HepG2 (cell line): ENCODE measurements around the gene ZBTB7A. TPM values are rescaled to one million over a fixed set of nuclear protein-coding genes. Genes with fewer than 3 reads are reported as not detected.

ENCODE experiments used
- ATAC-seq: fragments of 200-7000 bp; cut with Tn5 transposase; 3 replicates; pipeline ENCODE4 v1.9.1; 2020; ENCODE audit warnings: mild to moderate bottlenecking, moderate library complexity
- BruUV-seq: library from RNA; stranded (reverse); fragments of 400-500 nt; replicated peaks from 2 replicates; lab custom pipeline; 2021; lab: Mats Ljungman, UMichigan
- CTCF ChIA-PET: fragments of 300-600 bp; formaldehyde crosslinking; extraction: SDS; loops from one replicate; lab custom pipeline; 2021; ENCODE audit warnings: low total read pairs, inconsistent platforms, low intra/inter-chr PET ratio; lab: Yijun Ruan, JAX
- POLR2A ChIA-PET: fragments of 350-600 bp; sonication (Branson Sonifier 250); formaldehyde crosslinking; loops from one replicate; lab custom pipeline; 2020; ENCODE audit warnings: antibody characterized with exemption, inconsistent platforms; lab: Yijun Ruan, JAX
- DNase-seq: peaks from one replicate; pipeline ENCODE4 v3.0.0-alpha.2; 2015; ENCODE audit warnings: low spot score
- FAIRE-seq: peaks from 3 replicates; lab custom pipeline; 2011; peaks lifted over from hg19 to GRCh38; lab: Jason Lieb, UNC
- H2AFZ ChIP-seq: one replicate; pipeline ENCODE4 v1.6.1; 2011; ENCODE audit warnings: low read length, inconsistent platforms
- H3K27ac ChIP-seq: fragments of 300-600 bp; 3 replicates; pipeline ENCODE4 v1.8.0; 2011; ENCODE audit warnings: mixed run types, mild to moderate bottlenecking, mixed read lengths, low read length, inconsistent platforms; ENCODE audit not compliant: insufficient read depth; ENCODE audit errors: extremely low read length
- H3K27me3 ChIP-seq, 2 experiments: fragments of 200-600 bp in 1 of 2; 2 replicates in 1 of 2; 3 replicates in 1 of 2; pipeline versions ENCODE4 v1.6.0 to v1.8.0; 2011; ENCODE audit warnings: low read length in 2 of 2, mild to moderate bottlenecking in 2 of 2, moderate library complexity in 2 of 2, inconsistent platforms in 1 of 2; ENCODE audit not compliant: insufficient read depth in 2 of 2, control insufficient read depth in 1 of 2
- H3K36me3 ChIP-seq, 2 experiments: fragments of 200-600 bp in 1 of 2; replicated peaks in 1 of 2; 2 replicates in 1 of 2; 3 replicates in 1 of 2; pipeline versions ENCODE4 v1.5.1 to v1.8.0; 2011; ENCODE audit warnings: low read length in 2 of 2, inconsistent platforms in 1 of 2; ENCODE audit not compliant: insufficient read depth in 2 of 2, control insufficient read depth in 1 of 2
- H3K4me1 ChIP-seq: 2 replicates; pipeline ENCODE4 v1.5.1; 2012; ENCODE audit warnings: low read length, inconsistent platforms; ENCODE audit not compliant: insufficient read depth
- H3K4me2 ChIP-seq: 2 replicates; pipeline ENCODE4 v1.6.0; 2011; ENCODE audit warnings: low read depth, low read length, inconsistent platforms
- H3K4me3 ChIP-seq, 3 experiments: fragments of 200-600 bp in 1 of 3; sonication (generic), shearing (Covaris generic) in 1 of 3; replicated peaks in 1 of 3; 2 replicates each; pipeline ENCODE4 v1.5.1; 2011 to 2016; ENCODE audit warnings: low read length in 3 of 3, inconsistent platforms in 2 of 3, low read depth in 2 of 3, mild to moderate bottlenecking in 2 of 3, control low read depth in 1 of 3, mixed read lengths in 1 of 3; ENCODE audit not compliant: insufficient read depth in 1 of 3
- H3K79me2 ChIP-seq: one replicate; pipeline ENCODE4 v1.6.1; 2011; ENCODE audit warnings: low read length, inconsistent platforms; ENCODE audit not compliant: insufficient read depth
- H3K9ac ChIP-seq: 2 replicates; pipeline ENCODE4 v1.6.0; 2011; ENCODE audit warnings: mild to moderate bottlenecking, low read depth, low read length, inconsistent platforms; ENCODE audit not compliant: insufficient read depth
- H3K9me3 ChIP-seq: 2 replicates; pipeline ENCODE4 v1.5.1; 2012; ENCODE audit warnings: mild to moderate bottlenecking, low read length
- H4K20me1 ChIP-seq: 2 replicates; pipeline ENCODE4 v1.6.0; 2011; ENCODE audit warnings: inconsistent platforms, mild to moderate bottlenecking, low read length, moderate library complexity; ENCODE audit not compliant: insufficient read depth
- ARHGAP35 ChIP-seq: sonication (generic); formaldehyde crosslinking; IDR thresholded peaks from 2 replicates; pipeline ENCODE4 v1.9.0; 2022; ENCODE audit warnings: mild to moderate bottlenecking, inconsistent platforms, moderate library complexity, missing genetic modification reagents, borderline replicate concordance
- ATF2 ChIP-seq: sonication (generic); formaldehyde crosslinking; IDR thresholded peaks from 2 replicates; pipeline ENCODE4 v1.4.0; 2020; ENCODE audit warnings: missing genetic modification reagents
- CCAR2 ChIP-seq: fragments of 200-400 bp; formaldehyde crosslinking; optimal IDR thresholded peaks from 2 replicates; pipeline ENCODE3; 2018; ENCODE audit warnings: low read depth, mild to moderate bottlenecking, low read length, moderate library complexity
- HNRNPUL1 ChIP-seq: fragments of 200-400 bp; formaldehyde crosslinking; IDR thresholded peaks from 2 replicates; pipeline ENCODE4 v1.6.1; 2017; ENCODE audit warnings: low read depth, mild to moderate bottlenecking, low read length, moderate library complexity
- KLF12 ChIP-seq: sonication (generic); formaldehyde crosslinking; IDR thresholded peaks from 2 replicates; pipeline ENCODE4 v1.4.0; 2020; ENCODE audit warnings: missing genetic modification reagents, borderline replicate concordance
- MTF2 ChIP-seq: sonication (generic); formaldehyde crosslinking; IDR thresholded peaks from 2 replicates; pipeline ENCODE4 v1.5.0; 2020; ENCODE audit warnings: missing genetic modification reagents, borderline replicate concordance
- SRSF9 ChIP-seq: fragments of 200-400 bp; formaldehyde crosslinking; IDR thresholded peaks from 2 replicates; pipeline ENCODE4 v1.6.1; 2018; ENCODE audit warnings: borderline replicate concordance, mild to moderate bottlenecking, low read depth, low read length; ENCODE audit not compliant: insufficient read depth, poor library complexity, severe bottlenecking
- TAF1 ChIP-seq: sonication (generic); formaldehyde crosslinking; IDR thresholded peaks from 2 replicates; pipeline ENCODE4 v1.4.0; 2020; ENCODE audit warnings: missing genetic modification reagents
- TARDBP ChIP-seq: sonication (generic); formaldehyde crosslinking; IDR thresholded peaks from 2 replicates; pipeline ENCODE4 v1.8.0; 2022; ENCODE audit warnings: mild to moderate bottlenecking, missing genetic modification reagents
- THAP8 ChIP-seq: sonication (generic); formaldehyde crosslinking; IDR thresholded peaks from 2 replicates; pipeline ENCODE4 v1.5.1; 2020; ENCODE audit warnings: missing genetic modification reagents, mild to moderate bottlenecking, borderline replicate concordance
- TMF1 ChIP-seq: sonication (generic); formaldehyde crosslinking; IDR thresholded peaks from 2 replicates; pipeline ENCODE4 v1.8.1; 2022; ENCODE audit warnings: low read depth, missing genetic modification reagents
- ZMYM2 ChIP-seq: sonication (generic); formaldehyde crosslinking; IDR thresholded peaks from 2 replicates; pipeline ENCODE4 v1.8.0; 2022; ENCODE audit warnings: mild to moderate bottlenecking, missing genetic modification reagents
- ZNF564 ChIP-seq: sonication (generic); formaldehyde crosslinking; IDR thresholded peaks from 2 replicates; pipeline ENCODE4 v1.8.1; 2023; ENCODE audit warnings: mild to moderate bottlenecking, missing genetic modification reagents
- WGBS: methylation state at CpG from one replicate; pipeline ENCODE4 v1.1.6; 2017; ENCODE audit warnings: low lambda C conversion rate; 5-methylcytosine and 5-hydroxymethylcytosine counted together
- in situ Hi-C: cut with HindIII; loops from 2 replicates; pipeline ENCODE4 v1.10.0; 2017; ENCODE audit warnings: low pct_unique_long_range_greater_than_20kb; ENCODE audit not compliant: extremely low pct_ligation_motif_present
- intact Hi-C: fragments of 100-400 bp; cut with micrococcal nuclease; formaldehyde crosslinking; loops from one replicate; pipeline ENCODE4 v1.10.0; 2022; ENCODE audit not compliant: unreplicated experiment
- polyA plus RNA-seq, 8 experiments: library from polyadenylated mRNA; depleted of rRNA in 3 of 8; stranded (reverse) in 7 of 8; unstranded in 1 of 8; fragments of >200 nt; fragmentation: Illumina TruSeq in 4 of 8; extraction: Trizol in 4 of 8; gene quantifications; 2 replicates each; pipeline versions ENCODE4 v1.2.1 to v1.2.3, GENCODE V29; 2011 to 2016; ENCODE audit warnings: low read depth in 4 of 8, missing spikeins in 1 of 8, mixed read lengths in 1 of 8; ENCODE audit not compliant: insufficient read depth in 1 of 8
- total RNA-seq, 5 experiments: library from RNA; depleted of rRNA; stranded (reverse); fragments of >200 nt; fragmentation: Illumina TruSeq; extraction: Trizol; gene quantifications; 2 replicates each; pipeline ENCODE4 v1.2.3, GENCODE V29; 2016; ENCODE audit warnings: low read depth in 1 of 5
- TF ChIP-seq, protein P1 (sequence below): IDR thresholded peaks from 2 replicates; pipeline ENCODE4 v1.6.1; 2016; ENCODE audit warnings: missing biosample characterization, missing genetic modification reagents, low read depth
- TF ChIP-seq, protein P2 (sequence below): IDR thresholded peaks from 2 replicates; pipeline ENCODE4 v1.6.1; 2012; ENCODE audit warnings: low read length, improper control_type of control experiment

Gene ZBTB7A
- total and polyA plus RNA-seq, 2 of the 13 experiments (the other 11 are each of a cell fraction or from before 2014, with no cell fraction given), result 3.6 to 4.0 TPM

GRCh38 chr19:4052114-4052992, 14.3 kb downstream of the ZBTB7A start:
- peak; percentile 80 for FAIRE-seq
- in situ Hi-C loops, result no loop called here
- no TSS peak for BruUV-seq
- Histone ChIP-seq H3K27ac (peak overlapping the region; percentile 99), H3K4me1 (peaks cover 33% of the 10 kb centered on the region), H2AFZ (no peak overlapping the region), H3K4me2 (peak overlapping the region; percentile 98), H3K4me3 (peak overlapping the region; percentile 42 to 70 (median 44); a peak in 5 of 6 replicates), H3K27me3 (no peaks in the 10 kb centered on the region), H3K9ac (peak overlapping the region; percentile 92), H3K79me2 (peaks cover 59% of the 10 kb centered on the region), H3K9me3 (no peaks in the 10 kb centered on the region), H4K20me1 (peaks cover 38% of the 10 kb centered on the region; the same call in 1 of the 2 replicates), H3K36me3 (peaks cover 33 to 60% of the 10 kb centered on the region in 2 experiments)
- ATAC-seq, result peak; percentile 86
- 7% methylated on average over 6 of the region's 27 CpGs for WGBS
- peak; percentile 95 for DNase-seq
- intact Hi-C loops, result loop anchor here (10.0 kb wide), 1 partner anchor 92 kb away; no protein-coding TSS in a partner anchor
- ChIA-PET CTCF (no interaction called here), POLR2A (interaction anchor here (1.0 to 2.6 kb wide), 12 partner anchors 9 to 290 kb away, joined by 3 to 16 read pairs (median 6); partner anchors contain the start of genes EEF2, PIAS4 and ZBTB7A)
- TF ChIP-seq ARHGAP35 (no peak), ZMYM2 (peak; percentile 100), SRSF9 (no peak), TMF1 (CRISPR knock-in tag) (0 out of 2 replicates have a peak, but pooled peaks have one; percentile 52), KLF12 (CRISPR knock-in tag) (peak; percentile 78; the same call in 1 of the 2 replicates), ZNF564 (peak; percentile 79), THAP8 (no peak), CCAR2 (no peak), TAF1 (CRISPR knock-in tag) (peak; percentile 31; the same call in 1 of the 2 replicates), HNRNPUL1 (no peak), MTF2 (CRISPR knock-in tag) (no peak), ATF2 (CRISPR knock-in tag) (peak; percentile 84), TARDBP (peak; percentile 99)
- TF ChIP-seq, protein P1, sequence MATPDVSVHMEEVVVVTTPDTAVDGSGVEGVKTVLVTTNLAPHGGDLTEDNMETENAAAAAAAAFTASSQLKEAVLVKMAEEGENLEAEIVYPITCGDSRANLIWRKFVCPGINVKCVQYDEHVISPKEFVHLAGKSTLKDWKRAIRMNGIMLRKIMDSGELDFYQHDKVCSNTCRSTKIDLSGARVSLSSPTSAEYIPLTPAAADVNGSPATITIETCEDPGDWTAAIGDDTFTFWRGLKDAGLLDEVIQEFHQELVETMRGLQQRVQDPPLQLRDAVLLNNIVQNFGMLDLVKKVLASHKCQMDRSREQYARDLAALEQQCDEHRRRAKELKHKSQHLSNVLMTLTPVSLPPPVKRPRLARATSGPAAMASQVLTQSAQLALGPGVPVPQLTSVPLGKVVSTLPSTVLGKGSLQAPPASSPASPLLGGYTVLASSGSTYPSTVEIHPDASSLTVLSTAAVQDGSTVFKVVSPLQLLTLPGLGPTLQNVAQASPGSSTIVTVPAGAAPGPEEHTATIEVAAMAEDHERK (CRISPR knock-in tag), result no peak
- TF ChIP-seq, protein P2, sequence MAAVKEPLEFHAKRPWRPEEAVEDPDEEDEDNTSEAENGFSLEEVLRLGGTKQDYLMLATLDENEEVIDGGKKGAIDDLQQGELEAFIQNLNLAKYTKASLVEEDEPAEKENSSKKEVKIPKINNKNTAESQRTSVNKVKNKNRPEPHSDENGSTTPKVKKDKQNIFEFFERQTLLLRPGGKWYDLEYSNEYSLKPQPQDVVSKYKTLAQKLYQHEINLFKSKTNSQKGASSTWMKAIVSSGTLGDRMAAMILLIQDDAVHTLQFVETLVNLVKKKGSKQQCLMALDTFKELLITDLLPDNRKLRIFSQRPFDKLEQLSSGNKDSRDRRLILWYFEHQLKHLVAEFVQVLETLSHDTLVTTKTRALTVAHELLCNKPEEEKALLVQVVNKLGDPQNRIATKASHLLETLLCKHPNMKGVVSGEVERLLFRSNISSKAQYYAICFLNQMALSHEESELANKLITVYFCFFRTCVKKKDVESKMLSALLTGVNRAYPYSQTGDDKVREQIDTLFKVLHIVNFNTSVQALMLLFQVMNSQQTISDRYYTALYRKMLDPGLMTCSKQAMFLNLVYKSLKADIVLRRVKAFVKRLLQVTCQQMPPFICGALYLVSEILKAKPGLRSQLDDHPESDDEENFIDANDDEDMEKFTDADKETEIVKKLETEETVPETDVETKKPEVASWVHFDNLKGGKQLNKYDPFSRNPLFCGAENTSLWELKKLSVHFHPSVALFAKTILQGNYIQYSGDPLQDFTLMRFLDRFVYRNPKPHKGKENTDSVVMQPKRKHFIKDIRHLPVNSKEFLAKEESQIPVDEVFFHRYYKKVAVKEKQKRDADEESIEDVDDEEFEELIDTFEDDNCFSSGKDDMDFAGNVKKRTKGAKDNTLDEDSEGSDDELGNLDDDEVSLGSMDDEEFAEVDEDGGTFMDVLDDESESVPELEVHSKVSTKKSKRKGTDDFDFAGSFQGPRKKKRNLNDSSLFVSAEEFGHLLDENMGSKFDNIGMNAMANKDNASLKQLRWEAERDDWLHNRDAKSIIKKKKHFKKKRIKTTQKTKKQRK, result no peak
